Stimulated activated CD4-positive, alpha-beta T cell treated with anti-CD3 and anti-CD28 coated beads, TNF-alpha, amount 100 ng/mL, for 48 hours (primary cell): ENCODE results near the gene FOXP3.

Experiments
- DNase-seq, 3 donors: peaks; one replicate each; pipeline ENCODE4 v3.0.0-alpha.2; 2020; ENCODE audit warnings: low read depth in 3 of 3

The FOXP3 gene

GRCh38 chrX:49273181-49273727 is 8.7 kb upstream of the FOXP3 start:
- no peak for DNase-seq

GRCh38 chrX:49272421-49272820 is 7.9 kb upstream of the FOXP3 start:
- DNase-seq, result no peak

- DNase-seq, result no peak
Measured at GRCh38 chrX:49271341-49271740, 6.8 kb upstream of the FOXP3 start.

GRCh38 chrX:49270249-49270921 is 5.9 kb upstream of the FOXP3 start:
- DNase-seq, result no peak

- DNase-seq, result no peak
Measured at GRCh38 chrX:49269767-49270248, 5.3 kb upstream of the FOXP3 start, which contains the start of gene PPP1R3F. PPP1R3F (plus strand) TSS chrX:49269793; CDS start chrX:49269870, 77 bp downstream.

GRCh38 chrX:49269010-49269766 is 4.7 kb upstream of the FOXP3 start:
- peak; percentile 84 to 93 (median 90) for DNase-seq

GRCh38 chrX:49268702-49269009 is 4.1 kb upstream of the FOXP3 start:
- DNase-seq, result no peak

GRCh38 chrX:49266523-49267445 is 2.3 kb upstream of the FOXP3 start:
- DNase-seq, result no peak

GRCh38 chrX:49263631-49264030 is 879 bp downstream of the FOXP3 start:
- no peak for DNase-seq

- DNase-seq, result no peak
Measured at GRCh38 chrX:49262603-49263002, 1.9 kb downstream of the FOXP3 start.

GRCh38 chrX:49260221-49260985 is 4.1 kb downstream of the FOXP3 start:
- no peak for DNase-seq

GRCh38 chrX:49258749-49259124 is 5.8 kb downstream of the FOXP3 start:
- DNase-seq, result no peak

GRCh38 chrX:49257846-49258748 is 6.4 kb downstream of the FOXP3 start:
- DNase-seq, result no peak

- no peak for DNase-seq
Measured at GRCh38 chrX:49257074-49257790, 7.3 kb downstream of the FOXP3 start.

GRCh38 chrX:49256268-49256995 is 8.1 kb downstream of the FOXP3 start:
- DNase-seq, result no peak

GRCh38 chrX:49254639-49255038 is 9.9 kb downstream of the FOXP3 start:
- DNase-seq, result no peak

- DNase-seq, result no peak
Measured at GRCh38 chrX:49251325-49251724, 13.2 kb downstream of the FOXP3 start.

GRCh38 chrX:49250578-49250977 is 13.9 kb downstream of the FOXP3 start:
- no peak for DNase-seq

- no peak for DNase-seq
Measured at GRCh38 chrX:49250066-49250465, 14.4 kb downstream of the FOXP3 start.
